ENCODE measurements around the gene FMN1.
A peak's percentile ranks its signal among the peaks of the same experiment; 100 is the strongest.

Gene FMN1

DNA sequence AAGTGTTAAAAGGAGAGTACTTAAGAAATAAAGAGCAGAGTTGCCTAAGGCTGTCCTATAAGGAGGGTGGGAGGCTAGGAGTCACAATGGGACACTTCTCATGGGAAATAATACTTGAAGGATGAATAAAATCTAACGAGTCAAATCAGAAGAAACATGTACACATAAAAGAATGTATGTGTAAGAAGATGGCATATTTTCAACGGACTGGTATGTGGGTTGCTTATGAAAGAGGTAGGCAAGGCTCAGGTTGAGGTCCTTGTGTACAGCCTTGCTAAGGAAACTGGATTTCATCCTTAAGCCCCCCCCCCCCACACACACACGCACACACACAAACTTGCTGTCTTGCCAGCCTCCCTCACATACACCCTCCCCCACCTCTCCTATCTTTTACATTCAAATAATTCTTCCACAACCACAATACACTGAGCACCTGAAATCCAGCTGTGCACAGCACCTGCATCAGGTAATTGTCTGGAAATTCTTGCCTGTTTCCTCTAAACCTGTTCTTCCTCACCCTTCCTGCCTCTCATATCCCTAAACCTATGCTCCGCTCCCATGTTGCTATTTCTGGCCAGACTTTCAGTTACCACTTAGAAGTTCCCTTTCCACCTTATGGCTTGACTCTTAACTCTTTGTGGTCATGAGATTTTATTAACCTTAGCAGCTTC lies 79.2 kb downstream of the FMN1 start:
- DNase-seq: no peak

DNA sequence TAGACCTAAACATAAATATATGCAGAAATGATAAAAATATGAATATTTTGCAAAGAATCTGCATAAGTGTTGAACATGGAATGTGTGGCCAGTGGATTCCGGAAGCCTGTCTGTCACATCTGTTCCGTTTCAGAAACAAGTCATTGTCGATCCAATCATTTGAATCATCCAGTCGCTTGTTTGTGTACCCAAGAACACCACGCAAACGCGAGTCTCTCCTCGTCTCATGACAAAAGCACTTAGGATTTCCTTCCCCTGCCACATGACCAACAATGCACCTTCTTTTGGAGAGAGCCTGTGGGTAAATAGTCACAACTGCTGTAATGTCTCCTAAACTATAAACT lies 80.2 kb downstream of the FMN1 start:
- DNase-seq: no peak

DNA sequence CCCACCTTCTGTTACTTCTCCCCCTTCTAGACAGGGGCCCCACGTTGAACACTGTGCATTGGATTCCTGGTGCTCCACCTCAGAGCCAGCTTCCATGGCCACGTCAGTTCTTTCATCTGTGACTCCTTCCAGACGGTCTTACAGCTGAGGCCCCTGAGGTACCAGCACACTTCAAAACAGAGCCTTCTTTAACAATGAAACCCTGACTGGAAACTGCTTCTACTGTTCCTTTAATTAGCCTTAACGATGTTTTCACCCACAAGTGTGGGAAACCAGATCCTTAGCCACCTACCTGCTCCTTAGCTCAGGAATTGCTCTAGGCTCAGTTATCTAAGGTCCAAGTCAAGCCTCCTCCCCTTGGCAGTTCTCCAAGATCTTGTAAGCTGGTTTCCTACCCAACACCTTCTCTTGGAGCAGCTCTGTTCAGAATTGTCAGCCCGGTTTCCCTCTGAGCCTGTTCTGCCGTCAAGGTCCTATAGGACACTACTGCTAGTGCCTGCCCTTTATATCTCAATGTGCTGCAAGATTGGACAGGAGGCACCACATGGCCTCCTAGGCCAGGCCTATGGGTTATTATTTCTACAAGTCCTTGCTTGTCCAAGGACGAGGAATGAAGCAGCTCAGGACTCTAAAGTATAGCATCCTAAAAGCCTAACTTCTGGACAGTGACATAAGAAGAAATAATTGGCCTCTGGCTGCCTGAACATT lies 80.7 kb downstream of the FMN1 start:
- no peak for DNase-seq

DNA sequence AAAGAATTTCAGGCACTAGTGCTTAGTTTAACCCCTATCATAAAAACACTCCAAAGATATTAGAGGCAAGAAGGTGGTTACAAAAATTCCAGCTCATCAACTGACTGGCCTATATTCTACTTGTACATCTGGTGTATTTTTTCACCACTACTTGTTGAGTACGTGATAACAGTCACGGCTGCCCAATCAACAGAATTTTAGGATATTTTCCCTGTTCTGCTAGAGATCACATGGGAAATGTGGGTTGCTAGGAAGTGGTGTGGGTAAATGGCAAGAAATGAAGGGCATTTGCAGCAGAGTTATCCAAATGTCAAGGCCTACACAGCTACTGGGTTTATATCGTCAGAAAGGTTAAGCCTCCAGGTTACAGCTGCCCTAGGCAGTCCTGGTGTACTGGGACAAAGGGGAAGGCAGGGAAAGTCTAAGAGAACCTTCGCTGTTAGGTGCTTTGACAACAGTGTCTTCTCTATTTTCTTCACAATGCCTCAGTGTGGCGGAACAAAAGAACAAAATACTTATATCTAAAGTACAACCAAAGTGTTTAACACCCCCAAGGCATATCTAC lies 81.9 kb downstream of the FMN1 start:
- no peak for DNase-seq

DNA sequence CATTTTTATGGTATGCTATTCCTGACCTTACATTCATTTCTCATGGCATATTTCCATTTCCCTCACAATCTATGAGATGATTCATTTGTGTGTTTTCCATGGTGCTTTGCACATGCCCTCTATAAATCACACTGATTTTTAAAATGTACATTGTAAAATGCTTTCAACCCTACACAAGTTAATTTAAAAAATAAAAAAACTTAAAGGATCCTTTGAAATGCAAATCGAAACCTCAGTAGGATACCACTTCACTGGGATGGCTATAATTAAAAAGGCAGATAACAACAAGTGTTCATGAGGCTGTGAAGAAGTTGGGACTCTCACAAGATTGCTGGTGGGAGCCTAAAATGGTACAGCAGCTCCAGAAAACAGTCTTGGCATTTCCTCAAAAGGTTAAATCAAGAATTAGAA lies 83.5 kb downstream of the FMN1 start:
- DNase-seq: no peak

DNA sequence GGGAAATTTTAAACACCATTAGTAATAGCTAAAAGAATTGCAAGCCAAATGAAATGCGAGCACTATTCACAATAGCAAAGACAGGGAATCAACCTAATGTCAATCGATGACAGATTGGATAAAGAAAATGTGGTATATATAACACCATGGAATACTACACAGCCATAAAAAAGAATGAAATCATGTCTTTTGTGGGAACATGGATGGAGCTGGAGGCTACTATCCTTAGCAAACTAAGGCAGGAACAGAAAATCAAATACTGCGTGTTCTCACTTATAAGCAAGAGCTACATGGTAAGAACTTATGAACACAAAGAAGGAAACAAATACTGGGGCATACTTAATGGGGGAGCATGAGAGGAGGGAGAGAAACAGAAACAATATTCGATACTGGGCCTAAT lies 85.2 kb downstream of the FMN1 start:
- DNase-seq: no peak

DNA sequence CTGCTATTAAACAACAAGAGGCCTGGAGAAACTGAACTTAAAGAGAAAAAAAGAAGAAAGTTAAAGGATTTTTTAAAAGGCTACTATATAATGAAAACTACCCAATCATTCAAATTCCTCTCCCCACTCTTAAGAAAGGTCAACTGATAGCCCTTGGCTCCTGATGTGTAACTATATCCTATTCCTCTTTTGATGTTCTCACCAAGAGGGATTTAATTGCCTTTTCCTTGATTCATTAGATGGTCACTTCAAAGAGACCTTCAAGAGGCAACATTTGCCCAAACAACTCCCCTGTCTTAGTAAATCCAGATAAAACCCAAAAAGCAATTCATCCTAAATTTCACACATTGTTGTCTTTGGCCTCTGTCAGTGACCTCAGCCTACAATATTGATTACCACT lies 86.0 kb downstream of the FMN1 start:
- DNase-seq: no peak

DNA sequence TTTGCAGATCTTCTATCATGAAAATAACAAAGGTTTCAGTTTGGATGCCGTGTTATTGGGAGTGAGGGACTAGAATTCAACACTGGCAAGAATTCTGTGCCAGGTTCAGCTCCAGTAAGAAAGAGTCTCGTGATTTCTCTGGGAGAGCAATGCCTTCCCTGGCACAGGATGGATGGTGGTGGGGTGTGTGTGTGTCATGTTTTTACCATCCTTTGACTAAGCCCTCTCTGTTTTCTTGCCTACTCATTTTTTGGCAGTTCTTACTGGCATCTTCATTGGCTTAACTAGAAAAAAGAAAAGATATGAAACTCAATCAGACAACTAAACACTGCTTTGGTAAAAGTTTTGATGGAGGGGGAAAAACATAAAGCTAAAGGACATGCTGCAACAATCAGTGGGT lies 86.6 kb downstream of the FMN1 start:
- DNase-seq: no peak

DNA sequence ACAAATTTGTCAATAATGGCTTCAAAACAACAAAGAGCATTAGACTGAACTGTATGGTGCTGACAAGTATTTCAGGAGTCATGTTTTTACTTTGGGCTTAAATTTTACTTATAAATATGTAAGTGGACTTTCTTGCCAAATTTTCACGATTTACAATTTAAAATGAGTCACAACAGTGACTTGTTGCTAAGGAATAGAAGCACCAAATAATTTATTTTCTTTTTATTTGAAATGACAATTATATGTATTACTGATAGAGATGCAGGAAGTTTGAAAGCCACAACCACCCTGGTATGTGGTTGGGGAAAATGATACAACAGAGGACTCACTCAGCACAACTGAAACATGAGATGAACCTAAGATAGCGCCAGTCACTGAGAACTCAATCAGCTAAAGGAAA lies 90.3 kb downstream of the FMN1 start:
- DNase-seq: peak in 2 of 5 donors; percentile 19 to 71

DNA sequence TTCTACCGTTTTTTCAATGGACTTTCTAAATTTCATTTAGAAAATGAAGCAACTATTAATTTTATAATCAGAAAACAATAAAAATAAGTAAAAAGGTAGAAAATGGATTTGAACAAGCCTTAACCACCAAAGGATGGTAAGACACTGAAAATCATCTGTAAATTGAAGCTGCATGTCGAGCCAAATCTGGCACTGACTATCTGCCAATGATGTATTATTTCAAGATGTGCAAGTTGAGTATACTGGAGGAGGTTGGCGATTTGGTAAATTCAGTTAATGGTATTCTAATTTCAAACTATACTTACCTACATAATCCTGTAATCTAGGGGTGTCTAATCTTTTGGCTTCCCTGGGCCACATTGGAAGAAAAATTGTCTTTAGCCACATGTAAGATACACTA lies 93.5 kb downstream of the FMN1 start:
- no peak for DNase-seq

DNA sequence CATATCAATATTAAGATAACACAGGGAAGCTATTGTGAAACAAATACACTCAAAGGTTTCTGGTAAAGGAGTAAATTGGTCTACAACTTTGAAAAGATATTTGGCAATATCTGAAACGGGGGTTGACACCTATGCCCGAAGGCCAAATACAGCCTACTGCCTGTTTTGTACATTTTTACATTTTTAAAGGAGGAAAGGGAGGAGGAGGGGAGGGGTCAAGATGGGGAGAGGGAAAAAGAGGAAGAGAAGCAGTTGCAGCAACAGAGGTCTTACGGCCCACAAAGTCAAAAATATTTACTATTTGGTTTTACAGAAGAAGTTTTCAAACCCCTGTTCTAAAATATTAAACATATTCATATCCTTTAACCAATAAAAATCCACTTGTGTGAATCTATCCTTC lies 94.2 kb downstream of the FMN1 start:
- DNase-seq: no peak

DNA sequence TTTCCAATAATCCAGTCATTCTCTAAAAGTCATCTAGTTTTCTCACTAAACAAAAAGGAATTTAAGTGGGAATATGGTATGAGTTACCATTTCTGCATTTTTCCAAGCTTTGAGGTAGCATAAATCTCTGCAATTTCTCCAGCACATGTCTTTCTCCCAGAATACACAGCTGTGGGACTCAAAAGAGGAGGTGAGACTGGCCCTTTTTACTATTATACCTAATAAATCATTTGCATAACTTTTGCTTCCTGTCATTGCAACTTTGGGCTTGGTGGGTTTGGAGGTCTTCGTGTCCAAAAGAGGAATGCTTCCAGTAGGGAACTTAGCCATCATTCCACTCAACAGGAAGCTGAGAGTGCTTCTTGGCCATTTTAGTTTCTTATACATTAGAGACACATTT lies 94.8 kb downstream of the FMN1 start:
- DNase-seq: no peak

DNA sequence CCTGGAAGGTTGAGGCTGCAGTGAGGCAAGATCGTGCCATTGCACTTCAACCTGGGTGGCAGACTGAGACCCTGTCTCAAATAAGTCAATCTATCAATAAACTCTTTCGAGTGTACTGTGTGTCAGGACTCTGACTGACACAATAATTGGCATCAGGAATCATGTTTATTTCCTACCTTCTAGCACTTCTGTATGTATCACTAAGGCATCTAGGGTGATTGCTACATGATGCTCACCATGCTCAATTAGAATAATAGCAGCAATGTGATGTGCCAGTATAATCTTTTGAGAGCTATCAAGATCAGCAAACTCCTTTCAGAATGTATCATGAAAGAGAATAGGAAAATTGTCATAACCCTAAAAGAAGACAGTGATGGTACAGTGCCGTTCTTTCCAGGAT lies 95.3 kb downstream of the FMN1 start:
- no peak for DNase-seq

DNA sequence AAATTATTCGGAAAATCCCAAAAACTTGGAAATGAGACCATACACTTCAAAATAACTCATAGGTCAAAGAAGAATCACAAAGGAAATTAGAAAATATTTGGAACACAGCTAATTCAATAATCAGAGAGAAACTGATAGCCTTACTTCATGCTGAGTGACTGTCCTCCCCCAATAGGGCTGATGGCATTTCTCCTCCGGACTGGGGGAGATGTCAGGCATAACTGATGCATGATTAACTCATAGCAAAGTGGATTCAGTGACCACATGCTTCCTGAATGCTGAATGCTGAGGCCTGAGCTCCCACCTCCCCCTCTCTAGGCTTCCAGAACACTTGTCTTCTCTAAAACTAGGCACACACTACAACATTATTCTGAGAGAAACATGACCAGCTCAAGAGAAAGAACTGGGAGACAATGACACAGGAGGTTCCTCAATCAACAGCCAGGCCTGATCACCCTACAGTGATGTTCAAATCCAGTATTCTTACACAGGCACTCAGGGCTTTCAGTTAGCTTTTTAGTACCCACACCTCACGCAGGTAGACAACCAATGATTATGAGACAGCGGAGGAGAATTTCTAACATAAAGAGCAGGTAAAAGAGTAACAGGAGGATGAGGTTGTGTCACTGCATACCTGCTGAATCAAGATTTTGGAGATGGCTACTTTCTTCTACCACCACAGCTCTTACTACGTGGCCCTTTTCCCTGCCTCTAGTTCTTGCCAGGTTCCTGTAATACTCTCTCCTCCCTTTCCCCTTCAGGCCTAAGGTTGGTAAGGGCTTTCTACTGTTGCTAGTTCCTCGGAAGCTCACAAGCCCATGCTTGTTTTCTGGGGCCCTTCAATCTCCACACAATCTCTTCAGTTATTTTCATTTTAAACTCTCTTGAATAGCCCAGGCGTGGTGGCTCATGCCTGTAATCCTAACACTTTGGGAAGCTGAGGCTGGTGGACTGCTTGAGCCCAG lies 96.1 kb downstream of the FMN1 start:
- DNase-seq: no peak

DNA sequence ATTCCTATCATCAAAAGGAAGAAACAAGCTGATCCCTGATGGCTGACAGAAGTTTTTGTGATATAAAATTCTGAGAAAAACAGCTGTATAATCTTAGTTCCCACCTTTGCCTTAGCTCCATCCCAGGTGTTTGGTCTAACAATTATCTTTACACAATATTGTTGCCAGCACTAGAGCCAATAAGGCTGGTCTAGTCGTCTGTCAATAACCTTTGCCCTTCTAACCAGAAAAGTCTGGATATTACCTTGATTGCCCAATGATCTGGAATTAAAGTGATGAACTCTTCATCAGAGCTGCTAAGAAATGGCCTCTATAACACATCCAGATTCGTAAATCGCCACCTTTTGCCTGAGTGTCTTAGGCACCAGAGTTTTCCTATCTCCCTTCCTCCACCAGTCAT lies 98.4 kb downstream of the FMN1 start:
- no peak for DNase-seq

DNA sequence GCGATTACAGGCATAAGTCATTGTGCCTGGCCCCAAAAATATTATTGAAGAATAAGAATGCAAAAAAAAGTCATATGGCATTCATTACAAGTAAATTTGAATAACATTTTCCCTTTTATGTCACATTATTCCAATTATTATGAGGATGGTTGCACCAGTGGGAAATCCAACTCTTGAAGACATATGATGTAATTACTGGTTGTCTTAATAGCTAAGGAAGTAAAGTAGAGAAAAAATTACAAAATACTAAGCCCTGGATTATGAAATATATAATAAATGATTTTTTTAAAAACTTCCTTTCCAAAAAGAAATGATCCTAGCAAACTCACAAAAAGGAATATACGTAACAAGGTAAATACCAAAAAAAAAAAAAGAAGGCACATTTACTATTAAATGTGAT lies 98.9 kb downstream of the FMN1 start:
- no peak for DNase-seq

DNA sequence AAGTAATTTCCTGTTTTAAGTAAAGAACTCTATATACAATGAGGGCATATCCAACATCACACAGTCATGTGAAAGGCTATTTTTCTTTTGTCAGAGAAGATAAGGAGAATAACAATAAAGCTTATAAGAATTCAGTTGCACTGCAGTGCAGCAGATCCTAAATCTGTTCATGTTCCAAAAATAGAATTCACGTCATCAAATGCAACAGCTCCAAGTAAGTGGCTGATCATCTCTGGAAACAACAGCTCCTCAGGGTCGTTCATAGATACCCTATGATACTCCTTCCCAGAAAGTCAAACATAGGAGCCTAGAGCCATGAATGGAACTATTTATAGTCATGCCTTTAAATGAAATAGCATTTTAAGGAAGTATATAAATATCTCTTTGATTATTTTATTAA lies 100.2 kb downstream of the FMN1 start:
- no peak for DNase-seq

DNA sequence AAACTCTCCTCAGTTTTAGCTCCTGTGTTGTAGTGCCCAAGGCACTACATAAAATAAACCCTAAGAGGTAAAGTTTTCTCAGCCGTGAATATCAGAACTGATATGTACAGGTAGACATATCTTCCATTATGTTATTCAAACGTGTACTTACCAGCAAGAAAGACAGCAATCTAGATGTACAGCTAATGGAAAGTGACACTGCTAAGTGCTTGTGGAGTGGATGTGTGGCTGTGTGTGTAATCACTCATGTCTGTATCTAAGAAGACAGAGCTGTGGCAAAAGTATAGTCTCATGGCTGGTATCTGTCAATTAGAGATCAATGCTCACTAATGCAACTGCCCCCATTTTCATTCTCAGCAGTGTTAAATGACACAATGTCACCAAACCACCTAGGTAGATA lies 101.3 kb downstream of the FMN1 start:
- no peak for DNase-seq

DNA sequence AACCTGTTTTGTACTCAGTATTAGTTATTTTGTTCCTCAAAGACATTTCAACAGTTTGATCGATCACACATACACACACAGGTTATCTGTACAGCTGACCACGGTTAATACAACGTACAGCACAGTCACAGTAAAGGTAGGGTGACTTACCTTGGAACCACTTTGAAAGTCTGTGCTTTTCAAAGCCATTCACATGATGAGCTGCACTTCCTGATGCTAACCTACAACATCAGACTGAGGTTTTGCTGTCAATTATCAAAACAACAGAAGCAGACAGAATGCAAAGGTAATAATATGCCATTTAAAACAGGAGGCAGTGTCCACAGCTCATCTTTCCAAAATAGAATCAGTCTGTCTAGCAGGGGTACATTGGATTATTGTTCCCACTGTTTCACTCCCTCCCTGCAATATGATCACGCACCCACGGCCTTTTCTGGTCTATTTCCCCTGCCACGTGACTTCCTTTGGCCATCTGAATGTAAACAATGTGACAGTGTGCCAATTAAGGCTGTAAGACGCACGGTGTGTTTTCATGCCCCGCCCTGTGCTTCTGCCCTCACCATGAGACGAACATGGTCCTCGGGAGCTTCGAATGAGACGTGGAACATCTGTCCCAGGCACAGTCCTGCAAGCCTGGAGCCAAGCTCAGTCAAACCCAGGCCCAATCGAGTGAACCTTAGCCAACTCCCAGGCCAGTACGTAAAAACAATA lies 102.4 kb downstream of the FMN1 start:
- DNase-seq: peak in 1 of 5 donors; percentile 1

DNA sequence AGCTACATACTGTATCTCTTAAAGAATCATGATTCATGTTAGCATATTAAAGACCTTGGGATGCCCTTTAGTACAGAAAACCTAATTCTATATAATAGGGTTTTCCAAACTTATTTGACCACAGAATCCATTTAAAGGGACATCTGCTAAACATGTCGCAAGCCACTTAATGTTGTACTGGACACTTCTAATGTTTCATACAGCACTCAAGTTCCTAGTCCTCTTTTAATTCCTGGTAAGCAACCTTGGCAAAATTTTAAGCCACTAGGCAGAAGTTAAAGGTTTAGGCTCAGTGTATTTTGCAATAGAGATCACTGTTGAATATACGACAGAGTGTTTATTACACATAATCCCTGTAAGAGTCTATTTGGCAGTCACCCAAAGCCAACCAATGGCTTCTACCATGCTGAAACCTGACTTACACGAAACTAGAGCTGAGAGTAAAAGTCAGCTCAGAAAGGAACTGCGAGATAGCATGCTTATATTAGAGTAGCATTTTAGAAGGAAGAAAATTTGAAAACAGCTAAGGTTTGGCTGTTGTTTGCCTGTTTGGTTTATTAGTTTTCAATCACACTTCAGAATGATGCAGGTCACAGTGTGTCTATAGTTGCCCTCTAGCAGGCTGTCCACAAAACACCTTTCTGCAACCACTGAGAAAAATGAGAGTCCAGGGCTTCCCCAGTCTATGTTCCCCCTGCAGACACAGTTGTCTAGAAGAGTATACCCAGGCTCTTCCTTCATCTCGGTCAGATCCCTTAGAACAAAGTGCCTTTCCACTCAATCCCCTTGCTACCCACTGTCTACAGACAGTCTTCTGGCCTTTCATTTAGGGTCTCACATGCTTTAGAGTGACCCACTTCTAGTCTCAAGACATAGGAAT lies 104.4 kb downstream of the FMN1 start:
- no peak for DNase-seq

DNA sequence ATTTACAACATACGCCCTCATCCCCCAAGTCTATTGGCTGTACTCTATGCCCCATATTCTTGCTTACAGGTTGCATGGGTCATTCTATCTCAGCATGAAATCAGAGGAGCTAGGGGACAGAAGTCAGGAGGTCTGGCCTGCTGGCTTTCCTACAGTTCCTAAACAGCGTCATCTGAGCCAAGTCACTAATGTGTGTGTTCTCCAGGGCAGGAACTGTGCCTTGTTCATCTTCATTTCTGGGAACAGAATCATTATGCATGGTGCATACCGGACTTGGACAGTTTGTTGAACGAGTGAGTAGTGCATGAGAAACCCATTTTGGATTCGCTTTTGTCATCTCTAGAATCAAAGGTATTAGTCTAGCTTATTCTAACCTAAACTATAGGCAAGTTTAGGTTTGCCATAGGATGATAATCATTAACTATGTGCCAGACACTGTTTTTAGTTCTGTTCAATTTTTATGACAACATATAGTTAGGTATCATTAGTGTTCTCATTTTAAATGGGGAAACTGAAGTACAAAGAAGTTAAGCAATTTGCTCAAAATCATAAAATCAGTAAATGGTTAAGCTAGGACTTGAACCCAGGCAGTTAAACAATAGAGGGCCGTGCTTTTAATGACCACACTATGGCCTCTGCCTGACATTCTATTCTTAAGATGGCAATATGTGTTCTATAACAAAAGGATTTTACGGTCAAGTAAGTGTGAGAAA lies 105.2 kb downstream of the FMN1 start:
- no peak for DNase-seq
